Mesodermal cell (in vitro differentiated cells): ENCODE results near the gene MINDY3. TPM values are rescaled to one million over a fixed set of nuclear protein-coding genes. Genes with fewer than 3 reads are reported as not detected.
"Not testable (repeated sequence)": the region's sequence is repeated elsewhere in the genome, so short reads cannot be mapped to it uniquely, and the experiment has no call there.

Experiments
- H3K27ac ChIP-seq: 2 replicates; pipeline ENCODE4 v1.7.0; 2013; ENCODE audit warnings: mild to moderate bottlenecking, low read depth, low read length, moderate library complexity; ENCODE audit not compliant: severe bottlenecking
- H3K36me3 ChIP-seq: 2 replicates; pipeline ENCODE4 v1.7.1; 2013; ENCODE audit warnings: mild to moderate bottlenecking, low read length, moderate library complexity; ENCODE audit not compliant: control insufficient read depth, insufficient read depth
- H3K4me1 ChIP-seq: one replicate; pipeline ENCODE4 v1.7.1; 2013; ENCODE audit warnings: mild to moderate bottlenecking, low read length; ENCODE audit not compliant: insufficient read depth, control insufficient read depth, poor library complexity, severe bottlenecking
- H3K4me3 ChIP-seq: 2 replicates; pipeline ENCODE4 v1.7.0; 2013; ENCODE audit warnings: low read length, control low read depth, mild to moderate bottlenecking; ENCODE audit not compliant: insufficient read depth, poor library complexity, severe bottlenecking; ENCODE audit errors: extremely low read depth
- H3K9me3 ChIP-seq: 2 replicates; pipeline ENCODE4 v1.7.1; 2013; ENCODE audit warnings: mild to moderate bottlenecking, low read length, moderate library complexity; ENCODE audit not compliant: control insufficient read depth
- WGBS, 2 experiments: methylation state at CpG; one replicate each; pipeline ENCODE4 v1.1.5; 2013; ENCODE audit warnings: missing lambda C conversion rate in 2 of 2; ENCODE audit not compliant: insufficient coverage in 2 of 2; 5-methylcytosine and 5-hydroxymethylcytosine counted together
- polyA plus RNA-seq, 2 experiments: library from polyadenylated mRNA; stranded (reverse); fragments of 50-300 nt; gene quantifications; one replicate each; pipeline ENCODE4 v1.2.3, GENCODE V29; 2013

Gene MINDY3
- 23.5 TPM for polyA plus RNA-seq (2013, experiment 1 of 2)
- 24.4 TPM for polyA plus RNA-seq (2013, experiment 2 of 2)

DNA sequence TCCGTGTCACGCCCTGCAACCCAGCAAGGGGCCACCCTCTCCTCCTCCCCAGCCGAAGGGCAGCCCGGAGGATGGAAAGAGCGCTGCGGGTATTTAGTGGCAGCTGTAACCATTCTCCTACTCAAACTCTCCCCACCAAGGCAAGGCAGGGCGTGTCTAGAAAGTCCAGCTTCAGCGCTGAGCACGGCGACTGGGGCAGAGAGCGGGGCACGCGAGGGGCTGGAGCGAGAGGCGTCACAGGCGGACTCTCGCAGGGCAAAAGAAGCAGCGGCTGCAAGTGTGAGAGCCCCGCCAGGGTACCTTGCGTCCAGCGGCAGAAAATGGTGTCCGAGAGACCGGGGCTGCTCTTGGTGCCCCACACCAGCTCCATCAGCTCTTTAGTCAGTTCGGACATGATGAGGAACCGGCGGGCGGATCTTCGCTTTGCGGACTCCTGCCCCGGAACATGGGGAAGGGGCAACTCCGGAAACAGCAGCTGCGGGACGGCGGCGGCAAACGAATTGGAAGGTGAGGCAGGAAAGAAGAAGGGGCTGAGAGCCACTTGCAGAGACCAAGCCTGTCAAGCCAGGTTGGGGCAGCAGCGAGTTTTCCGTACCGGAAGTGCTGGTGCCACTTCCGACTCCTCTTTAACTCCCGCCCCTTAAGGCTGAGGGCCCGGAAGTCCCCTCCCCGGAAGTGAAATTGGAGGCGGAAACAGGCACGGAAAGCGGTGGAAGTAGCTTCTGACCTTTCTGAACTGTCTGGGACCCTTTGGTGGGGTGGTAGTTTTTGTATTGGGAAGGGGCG lies at the start of gene MINDY3:
MINDY3 (minus strand) TSS at position 602 of the 786 bp plus-strand sequence; CDS start at position 394, 208 bp downstream.
- H3K27ac ChIP-seq, result peak within 1 kb of the TSS; percentile 18
- H3K36me3 ChIP-seq, result no peaks in the 10 kb centered on the region
- peaks cover 5% of the 10 kb centered on the region for H3K4me1 ChIP-seq
- WGBS, 2 experiments, result 0 to 1% methylated on average over 37 to 38 of the region's 47 CpGs
- peaks cover 9% of the 10 kb centered on the region for H3K9me3 ChIP-seq
- H3K4me3 ChIP-seq, result peak within 1 kb of the TSS; percentile 74

DNA sequence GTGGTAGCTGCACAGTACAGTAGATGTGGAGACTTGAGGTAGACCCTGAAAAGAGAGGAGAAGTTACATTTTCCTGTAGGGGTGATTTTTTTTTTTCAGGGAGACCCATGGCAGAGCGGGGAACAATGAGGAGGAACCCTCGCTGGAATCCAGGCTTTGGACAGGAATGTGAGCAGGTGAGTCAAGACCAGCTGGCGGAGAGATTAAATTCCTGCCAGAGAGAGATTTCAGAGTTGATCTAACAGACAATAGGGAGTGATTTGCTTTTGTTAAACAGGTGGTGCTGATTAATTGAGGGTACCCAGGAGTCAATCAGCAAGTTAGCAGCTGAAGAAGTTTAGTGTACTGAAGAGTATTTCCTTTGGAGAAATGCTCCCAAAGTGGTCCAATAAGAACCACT lies 41.6 kb upstream of the MINDY3 start:
- no peaks in the 10 kb centered on the region for H3K4me1 ChIP-seq
- no peak overlapping the region for H3K4me3 ChIP-seq
- H3K9me3 ChIP-seq, result no peaks in the 10 kb centered on the region
- no peak overlapping the region for H3K27ac ChIP-seq
- H3K36me3 ChIP-seq, result no peaks in the 10 kb centered on the region
- WGBS, 2 experiments, result 60 to 69% methylated on average over 3 of the region's 3 CpGs

DNA sequence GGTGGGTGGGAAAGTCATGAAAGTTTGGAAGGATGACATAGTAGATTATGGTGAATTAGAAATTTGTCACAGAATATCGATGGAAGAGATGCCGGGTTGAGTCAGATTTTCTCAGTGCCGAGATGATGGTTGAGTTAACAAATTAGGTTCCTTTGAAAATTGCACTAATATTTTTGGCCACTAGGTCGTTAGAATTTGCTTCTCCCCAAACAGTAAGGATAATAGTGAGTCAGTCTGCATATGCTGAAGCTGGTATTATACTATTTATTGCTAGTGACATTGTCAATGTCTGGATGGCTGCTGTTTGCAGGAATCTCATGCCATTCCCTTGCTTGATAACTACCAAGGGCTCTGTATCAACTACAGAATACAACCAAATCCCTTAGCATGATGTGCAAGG lies 37.7 kb upstream of the MINDY3 start:
- Histone ChIP-seq H3K36me3 (no peaks in the 10 kb centered on the region), H3K4me3 (no peak overlapping the region), H3K27ac (no peak overlapping the region), H3K9me3 (no peaks in the 10 kb centered on the region), H3K4me1 (no peaks in the 10 kb centered on the region)
- 76 to 84% methylated on average over 3 of the region's 4 CpGs for WGBS, 2 experiments

DNA sequence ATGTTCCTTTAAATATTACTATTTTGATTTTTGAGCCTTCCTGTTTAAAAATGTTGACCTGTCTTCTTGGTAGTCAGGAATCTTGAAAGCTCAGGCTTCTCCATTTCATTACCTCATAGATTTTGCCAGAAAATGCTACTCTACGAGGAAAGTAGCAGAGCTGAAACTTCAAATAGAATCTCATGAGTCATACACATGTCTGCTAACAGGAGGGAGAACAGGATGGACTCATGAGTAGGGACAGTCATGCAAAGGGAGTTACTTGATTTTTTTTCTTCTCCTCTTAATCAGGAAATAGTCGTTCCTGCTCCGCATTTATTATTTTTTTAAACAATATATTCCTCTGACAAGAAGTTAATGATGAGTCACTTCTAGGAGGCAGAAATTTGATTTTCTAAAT lies 37.0 kb upstream of the MINDY3 start:
- Histone ChIP-seq H3K36me3 (no peaks in the 10 kb centered on the region), H3K27ac (no peak overlapping the region)
- 100% methylated on average over 1 of the region's 3 CpGs; no CpG with 5 or more reads in 1 of the 2 experiments for WGBS, 2 experiments

DNA sequence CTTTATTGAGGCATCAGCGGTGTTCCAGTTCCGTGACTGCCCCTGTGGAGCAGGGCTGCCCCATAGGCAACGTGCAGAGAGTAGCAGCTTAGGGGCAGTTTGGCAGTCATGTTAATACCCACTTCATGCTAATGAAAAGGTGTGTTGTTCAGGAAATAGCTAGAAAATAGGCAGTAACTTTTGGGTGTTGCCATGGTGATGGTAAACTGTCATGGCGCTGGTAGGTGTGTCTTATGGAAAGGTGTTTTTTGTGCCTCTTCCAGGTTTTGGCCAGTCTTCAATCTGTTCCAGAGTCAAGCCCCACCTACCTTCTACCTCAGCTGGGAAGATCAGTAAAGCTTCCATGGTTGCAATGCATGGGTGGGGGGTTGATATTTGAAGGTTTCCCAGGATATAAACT lies 36.3 kb upstream of the MINDY3 start:
- Histone ChIP-seq H3K4me1 (no peaks in the 10 kb centered on the region), H3K36me3 (no peaks in the 10 kb centered on the region), H3K9me3 (no peaks in the 10 kb centered on the region), H3K4me3 (no peak overlapping the region), H3K27ac (no peak overlapping the region)
- 68 to 94% methylated on average over 4 of the region's 4 CpGs for WGBS, 2 experiments

More for the DNA sequence above, 37.0 kb upstream of the MINDY3 start:
- no peaks in the 10 kb centered on the region for H3K9me3 ChIP-seq
- no peaks in the 10 kb centered on the region for H3K4me1 ChIP-seq
- no peak overlapping the region for H3K4me3 ChIP-seq

DNA sequence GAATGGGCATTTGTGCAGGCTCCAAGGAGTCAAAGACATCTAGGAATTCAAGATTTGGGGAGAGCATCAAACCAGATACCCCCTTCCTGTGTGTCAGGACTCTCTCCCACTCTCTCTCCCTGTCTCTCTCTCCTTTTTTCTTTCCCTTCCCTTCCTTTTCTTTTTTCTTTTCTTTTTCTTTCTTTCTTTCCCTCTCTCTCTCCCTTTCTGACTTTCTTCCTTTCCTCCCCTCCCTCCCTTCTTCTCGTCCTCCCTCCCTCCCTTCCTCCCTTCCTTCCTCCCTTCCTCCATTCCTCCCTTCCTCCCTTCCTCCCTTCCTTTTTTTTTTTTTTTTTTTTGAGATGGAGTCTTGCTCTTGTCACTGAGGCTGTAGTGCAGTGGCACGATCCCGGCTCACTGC lies 24.1 kb upstream of the MINDY3 start:
- Histone ChIP-seq H3K4me1 (no peaks in the 10 kb centered on the region), H3K36me3 (no peaks in the 10 kb centered on the region), H3K9me3 (no peaks in the 10 kb centered on the region), H3K27ac (no peak overlapping the region), H3K4me3 (no peak overlapping the region)
- 78 to 100% methylated on average over 2 to 3 of the region's 3 CpGs for WGBS, 2 experiments

DNA sequence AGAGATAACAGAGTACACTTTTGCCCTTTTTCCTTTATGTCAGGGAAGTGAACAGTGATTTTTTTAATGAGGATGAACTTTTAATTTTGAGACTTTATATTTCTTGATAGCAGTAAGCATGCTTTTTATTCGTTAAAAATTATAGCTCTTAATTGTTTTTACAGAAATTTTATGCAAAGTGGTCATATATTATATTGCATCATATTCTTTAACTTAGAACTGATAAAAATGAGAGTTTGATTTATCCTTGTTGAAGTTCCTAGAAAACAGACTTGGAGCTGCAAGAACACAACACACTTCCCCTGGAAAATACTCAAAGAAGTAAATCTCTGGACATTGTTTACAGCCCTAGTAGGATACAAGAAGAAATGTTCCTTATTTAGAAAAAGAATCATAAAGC lies 21.2 kb upstream of the MINDY3 start:
- Histone ChIP-seq H3K27ac (no peak overlapping the region), H3K9me3 (no peaks in the 10 kb centered on the region), H3K4me1 (no peaks in the 10 kb centered on the region), H3K4me3 (no peak overlapping the region), H3K36me3 (no peaks in the 10 kb centered on the region)
- no CpG with 5 or more reads among the region's 1 CpG for WGBS, 2 experiments

DNA sequence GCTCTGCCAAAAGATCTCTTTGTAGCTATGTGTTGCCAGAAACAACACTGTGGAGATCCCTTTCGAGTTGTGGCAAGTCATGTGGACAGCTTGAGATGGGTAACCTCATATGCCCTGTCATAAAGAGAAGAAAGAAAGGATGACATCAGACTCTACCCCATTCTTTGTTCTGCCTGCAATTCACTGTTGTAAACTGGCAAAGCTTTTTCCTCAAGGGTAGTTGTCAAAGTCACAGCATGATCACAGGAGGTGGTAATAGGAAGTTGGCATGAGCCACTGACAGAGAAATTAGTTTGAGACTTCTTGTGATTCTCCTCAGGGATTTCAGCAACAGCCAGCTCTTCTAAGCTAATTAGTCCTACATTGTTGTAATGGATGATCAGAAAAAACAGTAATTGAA lies 19.4 kb upstream of the MINDY3 start:
- H3K36me3 ChIP-seq, result no peaks in the 10 kb centered on the region
- 18 to 22% methylated on average over 1 of the region's 1 CpG for WGBS, 2 experiments
- H3K27ac ChIP-seq, result no peak overlapping the region
- no peaks in the 10 kb centered on the region for H3K9me3 ChIP-seq
- H3K4me3 ChIP-seq, result no peak overlapping the region
- no peaks in the 10 kb centered on the region for H3K4me1 ChIP-seq

DNA sequence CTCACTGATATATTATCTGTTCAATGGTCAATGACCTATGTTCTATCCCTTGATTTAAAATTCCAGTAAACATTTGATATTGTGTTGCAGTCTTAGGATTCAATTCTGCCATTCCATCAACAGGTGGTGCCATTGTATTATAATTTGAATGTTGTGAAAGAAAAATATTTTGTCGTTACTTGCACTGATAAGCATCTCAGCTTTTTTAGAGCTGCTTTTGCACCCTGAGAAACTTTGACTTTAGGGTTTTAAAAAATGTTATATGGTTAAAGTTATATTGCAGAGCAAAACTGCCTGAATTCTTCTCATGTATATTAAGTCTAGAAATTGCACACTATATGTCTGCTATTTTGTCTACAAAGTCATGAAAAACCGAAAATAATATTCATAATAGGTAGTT lies 18.8 kb upstream of the MINDY3 start:
- H3K4me3 ChIP-seq, result no peak overlapping the region
- H3K36me3 ChIP-seq, result no peaks in the 10 kb centered on the region
- H3K4me1 ChIP-seq, result no peaks in the 10 kb centered on the region
- 0 to 17% methylated on average over 1 of the region's 2 CpGs for WGBS, 2 experiments
- no peak overlapping the region for H3K27ac ChIP-seq
- no peaks in the 10 kb centered on the region for H3K9me3 ChIP-seq

DNA sequence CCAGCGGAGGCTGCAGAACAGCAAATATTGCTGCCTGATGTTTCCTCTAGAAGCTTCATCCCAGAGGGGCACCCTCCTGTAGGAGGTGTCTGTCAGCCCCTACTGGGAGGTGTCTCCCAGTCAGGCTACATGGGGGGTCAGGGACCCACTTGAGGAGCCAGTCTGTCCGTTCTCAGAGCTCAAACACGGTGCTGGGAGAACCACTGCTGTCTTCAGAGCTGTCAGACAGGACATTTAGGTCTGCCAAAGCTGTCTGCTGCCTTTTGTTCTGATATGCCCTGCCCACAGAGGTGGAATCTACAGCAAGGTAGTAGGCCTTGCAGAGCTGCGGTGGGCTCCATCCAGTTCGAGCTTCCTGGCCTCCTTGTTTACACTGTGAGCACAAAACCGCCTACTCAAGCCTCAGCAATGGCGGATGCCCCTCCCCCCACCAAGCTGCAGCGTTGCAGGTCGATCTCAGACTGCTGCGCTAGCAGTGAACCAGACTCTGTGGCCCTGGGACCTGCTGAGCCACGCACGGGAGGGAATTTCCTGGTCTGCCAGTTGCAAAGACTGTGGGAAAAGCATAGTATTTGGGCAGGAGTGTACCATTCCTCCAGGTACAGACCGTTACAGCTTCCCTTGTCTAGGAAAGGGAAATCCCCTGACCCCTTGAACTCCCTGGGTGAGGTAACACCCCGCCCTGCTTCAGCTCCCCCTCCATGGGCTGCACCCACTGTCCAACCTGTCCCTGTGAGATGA lies 17.7 kb upstream of the MINDY3 start:
- Histone ChIP-seq H3K36me3 (no peaks in the 10 kb centered on the region), H3K4me1 (no peaks in the 10 kb centered on the region), H3K4me3 (no peak overlapping the region), H3K9me3 (no peaks in the 10 kb centered on the region), H3K27ac (no peak overlapping the region)
- WGBS, 2 experiments, result 67 to 75% methylated on average over 10 to 14 of the region's 14 CpGs

DNA sequence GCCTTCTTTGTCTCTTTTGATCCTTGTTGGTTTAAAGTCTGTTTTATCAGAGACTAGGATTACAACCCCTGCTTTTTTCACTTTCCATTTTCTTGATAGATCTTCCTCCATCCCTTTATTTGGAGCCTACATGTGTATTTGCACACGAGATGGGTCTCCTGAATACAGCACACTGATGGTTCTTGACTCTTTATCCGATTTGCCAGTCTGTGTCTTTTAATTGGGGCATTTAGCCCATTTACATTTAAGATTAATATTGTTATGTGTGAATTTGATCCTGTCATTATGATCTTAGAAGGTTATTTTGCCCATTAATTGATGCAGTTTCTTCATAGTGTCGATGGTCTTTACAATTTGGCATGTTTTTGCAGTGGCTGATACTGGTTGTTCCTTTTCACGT lies 16.0 kb upstream of the MINDY3 start:
- not testable (repeated sequence) for H3K36me3 ChIP-seq, H3K4me3 ChIP-seq, H3K4me1 ChIP-seq, H3K9me3 ChIP-seq, H3K27ac ChIP-seq
- WGBS, 2 experiments, result 60 to 75% methylated on average over 1 of the region's 4 CpGs
